AG04450 (cell line): ENCODE results near the gene OR6T1. TPM values are rescaled to one million over a fixed set of nuclear protein-coding genes. Genes with fewer than 3 reads are reported as not detected.

Experiments
- CTCF ChIA-PET: fragments of 300-600, 350-600 bp; formaldehyde crosslinking; extraction: SDS; loops from one replicate; lab custom pipeline; 2022; ENCODE audit warnings: antibody characterized with exemption, inconsistent platforms; lab: Charles Lee
- POLR2A ChIA-PET: fragments of 350-600 bp; formaldehyde crosslinking; extraction: SDS; loops from one replicate; lab custom pipeline; 2021; ENCODE audit warnings: antibody characterized with exemption, inconsistent platforms; lab: Yijun Ruan, JAX
- DNase-seq: peaks from one replicate; pipeline ENCODE4 v3.0.0-alpha.2; 2011; ENCODE audit warnings: low read depth, low spot score
- H3K27ac ChIP-seq: one replicate; pipeline ENCODE4 v1.5.1; 2012; ENCODE audit warnings: low read depth, low read length, control low read depth
- H3K27me3 ChIP-seq: one replicate; pipeline ENCODE4 v1.6.0; 2012; ENCODE audit warnings: low read length; ENCODE audit not compliant: control insufficient read depth, insufficient read depth
- H3K4me3 ChIP-seq: 2 replicates; pipeline ENCODE4 v1.5.1; 2011; ENCODE audit warnings: mild to moderate bottlenecking, low read depth, low read length, control low read depth
- H3K9me3 ChIP-seq: 2 replicates; pipeline ENCODE4 v1.5.1; 2012; ENCODE audit warnings: low read length; ENCODE audit not compliant: control insufficient read depth, insufficient read depth
- polyA minus RNA-seq: library from RNA; depleted of rRNA, polyadenylated mRNA; stranded (reverse); fragments of >200 nt; gene quantifications from 2 replicates; pipeline ENCODE4 v1.2.3, GENCODE V29; 2011; rRNA and poly(A)+ RNA removed
- polyA plus RNA-seq: library from polyadenylated mRNA; depleted of rRNA; stranded (reverse); fragments of >200 nt; gene quantifications from 2 replicates; pipeline ENCODE4 v1.2.3, GENCODE V29; 2011; rRNA removed
- TF ChIP-seq, protein P1 (sequence below): IDR thresholded peaks from 2 replicates; pipeline ENCODE4 v1.5.1; 2011; ENCODE audit warnings: low read depth, low read length, control low read depth, inconsistent platforms

OR6T1 gene, protein sequence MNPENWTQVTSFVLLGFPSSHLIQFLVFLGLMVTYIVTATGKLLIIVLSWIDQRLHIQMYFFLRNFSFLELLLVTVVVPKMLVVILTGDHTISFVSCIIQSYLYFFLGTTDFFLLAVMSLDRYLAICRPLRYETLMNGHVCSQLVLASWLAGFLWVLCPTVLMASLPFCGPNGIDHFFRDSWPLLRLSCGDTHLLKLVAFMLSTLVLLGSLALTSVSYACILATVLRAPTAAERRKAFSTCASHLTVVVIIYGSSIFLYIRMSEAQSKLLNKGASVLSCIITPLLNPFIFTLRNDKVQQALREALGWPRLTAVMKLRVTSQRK
- polyA plus RNA-seq (not detected in 2 replicates), polyA minus RNA-seq (not detected in 2 replicates)

- TF ChIP-seq, protein P1, sequence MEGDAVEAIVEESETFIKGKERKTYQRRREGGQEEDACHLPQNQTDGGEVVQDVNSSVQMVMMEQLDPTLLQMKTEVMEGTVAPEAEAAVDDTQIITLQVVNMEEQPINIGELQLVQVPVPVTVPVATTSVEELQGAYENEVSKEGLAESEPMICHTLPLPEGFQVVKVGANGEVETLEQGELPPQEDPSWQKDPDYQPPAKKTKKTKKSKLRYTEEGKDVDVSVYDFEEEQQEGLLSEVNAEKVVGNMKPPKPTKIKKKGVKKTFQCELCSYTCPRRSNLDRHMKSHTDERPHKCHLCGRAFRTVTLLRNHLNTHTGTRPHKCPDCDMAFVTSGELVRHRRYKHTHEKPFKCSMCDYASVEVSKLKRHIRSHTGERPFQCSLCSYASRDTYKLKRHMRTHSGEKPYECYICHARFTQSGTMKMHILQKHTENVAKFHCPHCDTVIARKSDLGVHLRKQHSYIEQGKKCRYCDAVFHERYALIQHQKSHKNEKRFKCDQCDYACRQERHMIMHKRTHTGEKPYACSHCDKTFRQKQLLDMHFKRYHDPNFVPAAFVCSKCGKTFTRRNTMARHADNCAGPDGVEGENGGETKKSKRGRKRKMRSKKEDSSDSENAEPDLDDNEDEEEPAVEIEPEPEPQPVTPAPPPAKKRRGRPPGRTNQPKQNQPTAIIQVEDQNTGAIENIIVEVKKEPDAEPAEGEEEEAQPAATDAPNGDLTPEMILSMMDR, result no peak
- Histone ChIP-seq H3K27ac (no peak within 1 kb of the TSS), H3K4me3 (no peak within 1 kb of the TSS), H3K9me3 (peaks cover 4% of the 10 kb centered on the region; the same call in 1 of the 2 replicates), H3K27me3 (no peaks in the 10 kb centered on the region)
- DNase-seq, result no peak
- POLR2A ChIA-PET, result no interaction called here
- CTCF ChIA-PET, result no interaction called here
Measured at GRCh38 chr11:123943738-123944137, at the start of gene OR6T1. OR6T1 (minus strand) TSS chr11:123943838; CDS start chr11:123943838, 0 bp downstream.

DNA sequence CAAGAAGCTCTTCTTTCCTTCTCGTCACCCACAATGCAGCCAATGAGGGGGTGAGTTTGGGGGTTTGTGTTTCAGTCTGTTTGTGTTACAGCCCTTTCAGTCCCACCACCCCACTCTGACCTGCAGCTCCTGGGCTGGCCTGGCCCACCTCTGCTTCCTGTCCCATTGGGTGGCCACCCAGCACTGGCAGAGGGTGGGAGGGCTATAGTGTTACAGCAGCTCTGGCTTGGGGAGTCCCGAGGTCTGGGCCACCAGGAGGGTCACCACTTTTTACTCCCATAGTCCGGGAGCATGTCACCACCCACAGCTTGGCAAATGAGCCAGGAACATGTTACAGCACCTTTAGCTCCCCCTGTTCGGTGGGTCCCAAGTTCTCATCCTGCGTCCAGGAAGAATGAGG is 35.7 kb upstream of the OR6T1 start:
- TF ChIP-seq, protein P1, result no peak

GRCh38 chr11:123977731-123978347 is 34.2 kb upstream of the OR6T1 start, which contains the start of gene OR10S1:
OR10S1 (minus strand) TSS chr11:123977781; CDS start chr11:123977664, 117 bp downstream.
- H3K4me3 ChIP-seq, result no peak within 1 kb of the TSS
- H3K27ac ChIP-seq, result no peak within 1 kb of the TSS
- peaks cover 8% of the 10 kb centered on the region; the same call in 1 of the 2 replicates for H3K9me3 ChIP-seq
- H3K27me3 ChIP-seq, result no peaks in the 10 kb centered on the region
- CTCF ChIA-PET, result no interaction called here
- POLR2A ChIA-PET, result no interaction called here
- DNase-seq, result no peak
- TF ChIP-seq, protein P1, result no peak

More for the DNA sequence above, 35.7 kb upstream of the OR6T1 start:
- no peak overlapping the region for H3K27ac ChIP-seq
- CTCF ChIA-PET, result no interaction called here
- H3K4me3 ChIP-seq, result no peak overlapping the region
- no peaks in the 10 kb centered on the region for H3K27me3 ChIP-seq
- peaks cover 8% of the 10 kb centered on the region; the same call in 1 of the 2 replicates for H3K9me3 ChIP-seq
- POLR2A ChIA-PET, result no interaction called here
- DNase-seq, result no peak

DNA sequence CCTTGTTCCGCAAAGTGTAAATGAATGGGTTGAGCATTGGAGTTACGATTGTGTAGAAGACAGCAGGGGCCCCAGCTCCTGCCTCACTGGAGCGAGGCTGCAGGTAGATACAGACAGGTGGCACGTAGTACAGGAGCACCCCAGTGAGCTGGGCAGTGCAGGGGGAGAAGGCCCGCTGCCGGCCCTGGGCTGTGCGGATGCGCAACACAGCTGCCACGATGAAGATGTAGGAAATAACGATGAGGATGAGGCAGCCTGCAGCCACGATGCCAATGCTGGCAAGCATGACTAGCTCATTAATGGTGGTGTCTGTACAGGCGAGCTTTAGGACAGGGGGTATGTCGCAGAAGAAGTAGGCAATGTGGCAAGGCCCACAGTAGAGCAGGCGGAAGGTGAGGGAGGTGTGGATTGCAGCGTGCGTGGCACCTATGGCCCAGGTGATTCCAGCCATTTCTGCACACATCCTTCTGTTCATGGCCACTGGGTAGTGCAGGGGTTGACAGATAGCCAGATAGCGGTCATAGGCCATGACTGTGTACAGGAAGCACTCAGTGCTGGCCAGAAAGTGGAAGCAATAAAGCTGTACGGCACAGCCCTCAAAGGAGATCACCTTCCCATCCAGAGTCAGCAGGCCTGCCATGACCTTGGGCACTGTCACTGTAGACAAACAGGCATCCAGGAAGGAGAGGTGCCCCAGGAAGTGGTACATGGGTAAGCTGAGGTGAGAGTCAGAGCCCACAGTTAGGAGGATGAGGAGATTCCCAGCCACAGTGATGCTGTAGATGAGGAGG is 33.3 kb upstream of the OR6T1 start:
- Histone ChIP-seq H3K27ac (no peak overlapping the region), H3K9me3 (peaks cover 8% of the 10 kb centered on the region; the same call in 1 of the 2 replicates), H3K4me3 (no peak overlapping the region), H3K27me3 (no peaks in the 10 kb centered on the region)
- TF ChIP-seq, protein P1, result no peak
- ChIA-PET POLR2A (no interaction called here), CTCF (no interaction called here)
- no peak for DNase-seq
